GM12891 (cell line): ENCODE results near the gene CHRM5.

Source experiments
- POLR2A ChIP-seq: IDR thresholded peaks from 2 replicates; pipeline ENCODE4 v1.6.1; 2011; ENCODE audit warnings: low read depth, low read length, control low read depth
- POLR2AphosphoS5 ChIP-seq: IDR thresholded peaks from 2 replicates; pipeline ENCODE4 v1.6.1; 2011; ENCODE audit warnings: low read depth, low read length, control low read depth
- POU2F2 ChIP-seq: IDR thresholded peaks from 2 replicates; pipeline ENCODE4 v1.6.1; 2011; ENCODE audit warnings: low read depth, mild to moderate bottlenecking, control low read depth, low read length, moderate library complexity
- SPI1 ChIP-seq: IDR thresholded peaks from 2 replicates; pipeline ENCODE4 v1.6.1; 2011; ENCODE audit warnings: low read depth, low read length, control low read depth
- TAF1 ChIP-seq: IDR thresholded peaks from 2 replicates; pipeline ENCODE4 v1.6.1; 2011; ENCODE audit warnings: low read depth, low read length, control low read depth

GRCh38 chr15:34055868-34056595, 87.7 kb downstream of the CHRM5 start:
- TF ChIP-seq POLR2A (no peak), POU2F2 (no peak), POLR2AphosphoS5 (no peak), TAF1 (no peak), SPI1 (no peak)
